OCI-M2 (cell line): ENCODE data around the gene CYFIP2.

ENCODE experiments used
- DNase-seq: peaks from one replicate; lab custom pipeline; 2025; ENCODE audit not compliant: unreplicated experiment; lab: John Stamatoyannopoulos, UW

Gene CYFIP2

GRCh38 chr5:157285310-157286035 is 19.6 kb downstream of the CYFIP2 start:
- DNase-seq: no peak

- DNase-seq: no peak
Observed at GRCh38 chr5:157286761-157287211, 20.9 kb downstream of the CYFIP2 start.

GRCh38 chr5:157288405-157289163 is 22.7 kb downstream of the CYFIP2 start:
- no peak for DNase-seq

GRCh38 chr5:157289164-157289819 is 23.4 kb downstream of the CYFIP2 start:
- DNase-seq: no peak

GRCh38 chr5:157290156-157290980 is 24.4 kb downstream of the CYFIP2 start:
- DNase-seq: no peak

GRCh38 chr5:157290981-157291711 is 25.2 kb downstream of the CYFIP2 start:
- DNase-seq: no peak

- no peak for DNase-seq
Observed at GRCh38 chr5:157292599-157292998, 26.7 kb downstream of the CYFIP2 start.

- no peak for DNase-seq
Observed at GRCh38 chr5:157294407-157295091, 28.6 kb downstream of the CYFIP2 start.

- DNase-seq: no peak
Observed at GRCh38 chr5:157295247-157295646, 29.3 kb downstream of the CYFIP2 start.

GRCh38 chr5:157300564-157300963 is 34.6 kb downstream of the CYFIP2 start:
- DNase-seq: no peak

- no peak for DNase-seq
Observed at GRCh38 chr5:157301066-157301465, 35.1 kb downstream of the CYFIP2 start.

- DNase-seq: no peak
Observed at GRCh38 chr5:157303023-157303422, 37.1 kb downstream of the CYFIP2 start.

- no peak for DNase-seq
Observed at GRCh38 chr5:157303667-157304327, 37.9 kb downstream of the CYFIP2 start.

- no peak for DNase-seq
Observed at GRCh38 chr5:157306081-157306480, 40.2 kb downstream of the CYFIP2 start.

GRCh38 chr5:157306692-157307471 is 41.0 kb downstream of the CYFIP2 start:
- no peak for DNase-seq

GRCh38 chr5:157308836-157309465 is 43.0 kb downstream of the CYFIP2 start:
- no peak for DNase-seq

- no peak for DNase-seq
Observed at GRCh38 chr5:157309796-157310195, 43.9 kb downstream of the CYFIP2 start.

- no peak for DNase-seq
Observed at GRCh38 chr5:157311595-157311994, 45.7 kb downstream of the CYFIP2 start.
